GM19463 (cell line): ENCODE data around the gene MESD.

Source experiments
- ATAC-seq: cut with Tn5 transposase; IDR thresholded peaks from one replicate; pipeline ENCODE4 v1.9.1; 2021; ENCODE audit warnings: mild to moderate bottlenecking, moderate library complexity; ENCODE audit not compliant: unreplicated experiment

MESD gene

GRCh38 chr15:80913541-80913940 lies 76.1 kb downstream of the MESD start:
- no peak for ATAC-seq

GRCh38 chr15:80912673-80913072 lies 76.9 kb downstream of the MESD start:
- no peak for ATAC-seq

GRCh38 chr15:80911821-80912220 lies 77.8 kb downstream of the MESD start:
- no peak for ATAC-seq

- no peak for ATAC-seq
These were observed 83.4 kb downstream of the MESD start for GRCh38 chr15:80906159-80906766.

- ATAC-seq, result no peak
These were observed 84.6 kb downstream of the MESD start for GRCh38 chr15:80904998-80905397.

- no peak for ATAC-seq
These were observed 87.3 kb downstream of the MESD start for GRCh38 chr15:80902298-80902801.

GRCh38 chr15:80898040-80898439 lies 91.6 kb downstream of the MESD start:
- ATAC-seq, result no peak
